CD4-positive, alpha-beta T cell (primary cell): ENCODE measurements around the gene BCL2L2. TPM values are rescaled to one million over a fixed set of nuclear protein-coding genes. Genes with fewer than 3 reads are reported as not detected.

Experiments used
- ATAC-seq: fragments of 200-7000 bp; cut with Tn5 transposase; one replicate; pipeline ENCODE4 v1.10.0; 2022; ENCODE audit warnings: mild to moderate bottlenecking; ENCODE audit not compliant: poor library complexity
- CTCF ChIA-PET: fragments of 350-600 bp; sonication (Branson Sonifier 250); formaldehyde crosslinking; loops from one replicate; lab custom pipeline; 2021; ENCODE audit warnings: antibody characterized with exemption, inconsistent platforms; lab: Charles Lee
- POLR2A ChIA-PET: fragments of 350-600 bp; sonication (Branson Sonifier 250); formaldehyde crosslinking; loops from one replicate; lab custom pipeline; 2021; ENCODE audit warnings: antibody characterized with exemption, inconsistent platforms; lab: Charles Lee
- DNase-seq, 14 experiments: peaks; one replicate each; pipeline ENCODE4 v3.0.0-alpha.2; 2013 to 2020; ENCODE audit warnings: mixed read lengths in 2 of 14
- H3K27ac ChIP-seq, 2 donors: one replicate each; pipeline versions ENCODE4 v1.5.1 to v1.7.0; 2013; ENCODE audit warnings: low read length in 2 of 2, low read depth in 1 of 2, mild to moderate bottlenecking in 1 of 2
- H3K27me3 ChIP-seq, 2 experiments: 1 replicate in 1 of 2; 2 replicates in 1 of 2; pipeline versions ENCODE4 v1.6.1 to v1.7.0; 2013; ENCODE audit warnings: low read length in 2 of 2, control low read depth in 1 of 2, mild to moderate bottlenecking in 1 of 2, moderate library complexity in 1 of 2; ENCODE audit not compliant: insufficient read depth in 2 of 2, control insufficient read depth in 1 of 2
- H3K36me3 ChIP-seq: one replicate; pipeline ENCODE4 v1.6.1; 2013; ENCODE audit warnings: low read length, control low read depth; ENCODE audit not compliant: insufficient read depth
- H3K4me1 ChIP-seq: one replicate; pipeline ENCODE4 v1.6.1; 2013; ENCODE audit warnings: low read length, control low read depth; ENCODE audit not compliant: insufficient read depth
- H3K4me3 ChIP-seq: one replicate; pipeline ENCODE4 v1.5.1; 2013; ENCODE audit warnings: mild to moderate bottlenecking, low read length, moderate library complexity
- H3K9me3 ChIP-seq, 2 experiments: 1 replicate in 1 of 2; 2 replicates in 1 of 2; pipeline versions ENCODE4 v1.6.1 to v1.7.0; 2013; ENCODE audit warnings: low read length in 2 of 2, mild to moderate bottlenecking in 2 of 2, control low read depth in 1 of 2, moderate library complexity in 1 of 2; ENCODE audit not compliant: control insufficient read depth in 1 of 2, insufficient read depth in 1 of 2
- H3K27ac Mint-ChIP-seq: one replicate; pipeline ENCODE4 v1.8.0; 2020; ENCODE audit warnings: mixed read lengths
- H3K27me3 Mint-ChIP-seq: one replicate; pipeline ENCODE4 v1.8.0; 2021; ENCODE audit warnings: mixed read lengths
- H3K36me3 Mint-ChIP-seq: one replicate; pipeline ENCODE4 v1.8.0; 2021; ENCODE audit warnings: low read depth, mixed read lengths
- H3K4me1 Mint-ChIP-seq: one replicate; pipeline ENCODE4 v1.8.0; 2021; ENCODE audit warnings: low read depth, mixed read lengths
- H3K4me3 Mint-ChIP-seq: one replicate; pipeline ENCODE4 v1.8.0; 2020; ENCODE audit warnings: mild to moderate bottlenecking, mixed read lengths
- H3K9me3 Mint-ChIP-seq: one replicate; pipeline ENCODE4 v1.8.0; 2020; ENCODE audit warnings: mixed read lengths
- intact Hi-C, 2 experiments: fragments of 100-400 bp; cut with DNase I in 1 of 2; cut with micrococcal nuclease in 1 of 2; formaldehyde crosslinking; loops; one replicate each; pipeline versions ENCODE4 v1.15.1 to v1.9.0; 2023 to 2025; cut with DNase I, micrococcal nuclease
- total RNA-seq, 174 experiments: library from RNA in 2 of 174; stranded (reverse) in 2 of 174; gene quantifications; one replicate each; pipeline ENCODE4 v1.2.3 and lab custom pipeline; 2021 to 2026
- TF ChIP-seq, protein P1 (sequence below): fragments of 200-600 bp; IDR thresholded peaks from one replicate; pipeline ENCODE4 v1.8.0; 2022; ENCODE audit warnings: antibody characterized with exemption, mild to moderate bottlenecking

The BCL2L2 gene
- total RNA-seq, 2 experiments from 2014 or later = 2.3 to 3.7 TPM

DNA sequence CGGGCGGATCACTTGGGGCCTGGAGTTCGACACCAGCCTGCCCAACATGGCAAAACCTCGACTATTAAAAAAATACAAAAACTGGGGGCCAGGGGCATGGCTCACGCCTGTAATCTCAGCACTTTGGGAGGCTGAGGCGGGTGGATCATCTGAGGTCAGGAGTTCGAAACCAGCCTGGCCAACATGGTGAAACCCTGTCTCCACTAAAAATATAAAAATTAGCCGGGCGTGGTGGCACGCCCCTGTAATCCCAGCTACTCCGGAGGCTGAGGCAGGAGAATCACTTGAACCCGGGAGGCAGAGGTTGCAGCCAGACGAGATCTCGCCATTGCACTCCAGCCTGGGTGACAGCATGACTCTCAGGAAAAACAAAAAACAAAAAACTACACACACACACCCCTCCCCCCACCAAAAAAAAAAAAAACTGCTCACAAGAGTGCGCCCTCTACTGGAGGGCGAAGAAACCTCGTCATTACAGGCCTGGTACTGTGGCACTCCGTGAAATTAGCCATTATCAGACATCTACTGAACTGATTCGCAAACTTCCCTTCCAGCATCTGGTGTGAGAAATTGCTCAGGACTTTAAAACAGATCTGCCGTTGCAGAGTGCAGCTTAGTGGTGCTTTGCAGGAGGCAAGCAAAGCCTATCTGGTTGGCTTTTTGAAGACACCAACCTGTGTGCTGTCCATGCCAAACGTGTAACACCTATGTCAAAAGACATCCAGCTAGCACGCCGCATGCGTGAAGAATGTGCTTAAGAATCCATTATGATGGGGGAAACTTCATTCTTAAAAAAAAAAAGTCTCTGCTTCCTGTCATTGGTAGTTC lies 11.7 kb upstream of the BCL2L2 start:
- peaks cover 28% of the 10 kb centered on the region for H3K4me1 Mint-ChIP-seq
- no peaks in the 10 kb centered on the region for H3K27me3 Mint-ChIP-seq
- no peak overlapping the region for H3K27ac ChIP-seq

DNA sequence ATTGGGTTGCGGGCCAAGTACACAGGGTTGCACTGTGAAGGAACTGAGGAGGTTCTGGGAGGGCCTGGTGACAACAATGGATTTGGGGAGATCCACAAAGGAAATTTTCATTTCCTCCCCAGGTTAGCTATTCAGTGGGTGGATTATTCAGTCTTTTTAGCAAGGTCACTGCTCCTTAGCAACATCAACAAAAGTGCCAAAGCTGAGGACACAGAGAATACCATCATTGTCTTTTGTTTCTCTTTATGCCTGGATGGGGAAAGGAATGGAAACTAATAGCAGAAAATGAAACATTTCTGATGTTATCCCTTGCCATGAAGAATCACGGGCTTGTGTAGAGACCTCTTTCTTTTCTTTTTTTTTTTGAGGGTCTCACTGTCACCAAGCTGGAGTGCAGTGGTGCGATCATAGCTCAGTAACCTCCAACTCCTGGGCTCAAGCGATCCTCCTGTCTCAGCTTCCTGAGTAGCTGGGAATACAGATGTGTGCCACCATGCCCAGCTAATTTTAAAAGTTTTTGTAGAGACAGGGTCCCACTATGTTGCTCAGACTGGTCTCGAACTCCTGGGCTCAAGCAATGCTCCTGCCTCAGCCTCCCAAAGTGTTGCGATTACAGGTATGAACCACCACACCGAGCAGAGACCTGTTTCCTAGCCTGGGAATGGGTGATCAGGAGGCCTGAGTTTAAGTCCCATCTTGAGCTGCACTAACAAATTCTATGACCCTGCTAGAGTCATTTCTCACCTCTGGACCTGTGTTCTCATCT lies 10.4 kb upstream of the BCL2L2 start:
- Histone ChIP-seq H3K4me3 (no peak overlapping the region), H3K9me3 (no peaks in the 10 kb centered on the region), H3K36me3 (peaks cover 14% of the 10 kb centered on the region), H3K27ac (no peak overlapping the region), H3K27me3 (no peaks in the 10 kb centered on the region), H3K4me1 (peaks cover 24% of the 10 kb centered on the region)
- Mint-ChIP-seq H3K9me3 (no peaks in the 10 kb centered on the region), H3K36me3 (peaks cover 22% of the 10 kb centered on the region), H3K27me3 (no peaks in the 10 kb centered on the region), H3K4me3 (no peak overlapping the region), H3K4me1 (peaks cover 40% of the 10 kb centered on the region), H3K27ac (peak overlapping the region; percentile 37)
- intact Hi-C loops = loop anchor here in 1 of 2 experiments (5.0 to 10.0 kb wide), 3 partner anchors 174 to 371 kb away; partner anchors contain the start of gene PRMT5
- CTCF ChIA-PET = interaction anchor here (1.3 to 2.1 kb wide), 3 partner anchors 10 to 31 kb away, joined by 4 to 23 read pairs (median 5); partner anchors contain the start of genes HOMEZ and PABPN1
- ATAC-seq (no peak), DNase-seq (no peak)
- TF ChIP-seq, protein P1, sequence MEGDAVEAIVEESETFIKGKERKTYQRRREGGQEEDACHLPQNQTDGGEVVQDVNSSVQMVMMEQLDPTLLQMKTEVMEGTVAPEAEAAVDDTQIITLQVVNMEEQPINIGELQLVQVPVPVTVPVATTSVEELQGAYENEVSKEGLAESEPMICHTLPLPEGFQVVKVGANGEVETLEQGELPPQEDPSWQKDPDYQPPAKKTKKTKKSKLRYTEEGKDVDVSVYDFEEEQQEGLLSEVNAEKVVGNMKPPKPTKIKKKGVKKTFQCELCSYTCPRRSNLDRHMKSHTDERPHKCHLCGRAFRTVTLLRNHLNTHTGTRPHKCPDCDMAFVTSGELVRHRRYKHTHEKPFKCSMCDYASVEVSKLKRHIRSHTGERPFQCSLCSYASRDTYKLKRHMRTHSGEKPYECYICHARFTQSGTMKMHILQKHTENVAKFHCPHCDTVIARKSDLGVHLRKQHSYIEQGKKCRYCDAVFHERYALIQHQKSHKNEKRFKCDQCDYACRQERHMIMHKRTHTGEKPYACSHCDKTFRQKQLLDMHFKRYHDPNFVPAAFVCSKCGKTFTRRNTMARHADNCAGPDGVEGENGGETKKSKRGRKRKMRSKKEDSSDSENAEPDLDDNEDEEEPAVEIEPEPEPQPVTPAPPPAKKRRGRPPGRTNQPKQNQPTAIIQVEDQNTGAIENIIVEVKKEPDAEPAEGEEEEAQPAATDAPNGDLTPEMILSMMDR = no peak
- POLR2A ChIA-PET = interaction anchor here (0.7 to 2.8 kb wide), 2 partner anchors 10 to 25 kb away, joined by 3 to 11 read pairs; partner anchors contain the start of genes HOMEZ and PABPN1

More for the DNA sequence above, 11.7 kb upstream of the BCL2L2 start:
- ATAC-seq (peak; percentile 88), DNase-seq (peak; percentile 28 to 87 (median 48))
- H3K4me1 ChIP-seq = peaks cover 13% of the 10 kb centered on the region
- no peaks in the 10 kb centered on the region for H3K9me3 ChIP-seq
- Mint-ChIP-seq H3K27ac (peak overlapping the region; percentile 37), H3K36me3 (peaks cover 22% of the 10 kb centered on the region), H3K4me3 (peak overlapping the region; percentile 27), H3K9me3 (no peaks in the 10 kb centered on the region)
- POLR2A ChIA-PET = interaction anchor here (0.7 to 2.8 kb wide), 5 partner anchors 8 to 288 kb away, joined by 3 to 17 read pairs (median 3); partner anchors contain the start of genes HOMEZ and PABPN1
- TF ChIP-seq, protein P1 = peak; percentile 86
- intact Hi-C loops = loop anchor here (1.0 to 10.0 kb wide), 5 partner anchors 9 to 370 kb away; partner anchors contain the start of genes HOMEZ (in 1 of the 2) and PRMT5 (in 1 of the 2)
- H3K36me3 ChIP-seq = peaks cover 14% of the 10 kb centered on the region
- no peak overlapping the region for H3K4me3 ChIP-seq
- CTCF ChIA-PET = interaction anchor here (1.0 to 2.1 kb wide), 7 partner anchors 9 to 30 kb away, joined by 3 to 23 read pairs (median 4); partner anchors contain the start of genes HOMEZ and PABPN1
- H3K27me3 ChIP-seq = no peaks in the 10 kb centered on the region

DNA sequence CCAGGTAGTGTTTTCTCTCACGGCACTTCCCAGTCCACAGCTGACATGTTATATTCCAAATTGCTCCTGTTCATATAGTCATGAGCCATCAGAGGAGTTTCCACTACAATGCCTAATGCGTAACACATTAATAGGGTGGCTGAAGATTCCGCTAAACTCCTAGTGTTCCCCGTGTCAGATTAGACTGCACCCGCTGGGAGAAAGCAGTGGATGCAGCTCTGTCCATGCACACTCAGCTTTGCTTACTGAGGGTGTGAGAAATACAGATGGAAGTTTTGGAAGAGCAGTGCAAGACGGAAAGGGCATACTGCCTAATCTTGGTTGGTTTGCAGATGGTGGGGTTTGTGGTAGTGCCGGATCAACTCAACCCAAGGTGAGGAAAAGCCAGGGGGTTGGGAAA lies 9.5 kb upstream of the BCL2L2 start:
- H3K4me1 Mint-ChIP-seq = peaks cover 43% of the 10 kb centered on the region
- peak overlapping the region; percentile 30 for H3K27ac Mint-ChIP-seq
- intact Hi-C loops = loop anchor here in 1 of 2 experiments (5.0 to 10.0 kb wide), 3 partner anchors 175 to 372 kb away; partner anchors contain the start of gene PRMT5
- DNase-seq (no peak), ATAC-seq (no peak)
- Histone ChIP-seq H3K9me3 (no peaks in the 10 kb centered on the region), H3K4me3 (no peak overlapping the region), H3K27ac (no peak overlapping the region), H3K4me1 (peaks cover 29% of the 10 kb centered on the region), H3K36me3 (peaks cover 14% of the 10 kb centered on the region), H3K27me3 (no peaks in the 10 kb centered on the region)
- POLR2A ChIA-PET = interaction anchor here (0.7 to 1.4 kb wide), 2 partner anchors 24 to 25 kb away, joined by 3 to 4 read pairs; partner anchors contain the start of gene PABPN1
- TF ChIP-seq, protein P1 = no peak
- peaks cover 22% of the 10 kb centered on the region for H3K36me3 Mint-ChIP-seq
- no peak overlapping the region for H3K4me3 Mint-ChIP-seq
- no peaks in the 10 kb centered on the region for H3K27me3 Mint-ChIP-seq
- CTCF ChIA-PET = interaction anchor here (1.2 to 1.3 kb wide), 2 partner anchors 12 to 25 kb away, joined by 3 to 5 read pairs; partner anchors contain the start of genes HOMEZ and PABPN1
- no peaks in the 10 kb centered on the region for H3K9me3 Mint-ChIP-seq
